K562 (cell line): ENCODE measurements around the gene TMEM144. TPM values are rescaled to one million over a fixed set of nuclear protein-coding genes. Genes with fewer than 3 reads are reported as not detected.

ENCODE experiments used
- ATAC-seq: fragments of 200-7000 bp; cut with Tn5 transposase; 3 replicates; pipeline ENCODE4 v1.9.1; 2020; ENCODE audit warnings: moderate library complexity
- BruUV-seq: library from RNA; stranded (reverse); fragments of 400-500 nt; replicated peaks from 2 replicates; lab custom pipeline; 2021; lab: Mats Ljungman, UMichigan
- CTCF ChIA-PET: fragments of 300-600 bp; formaldehyde crosslinking; extraction: SDS; loops from one replicate; lab custom pipeline; 2021; ENCODE audit warnings: low intra/inter-chr PET ratio; lab: Yijun Ruan, JAX
- POLR2A ChIA-PET: fragments of 300-600, 350-650 bp; sonication (Branson Sonifier 250); formaldehyde crosslinking; extraction: SDS; loops from one replicate; lab custom pipeline; 2021; ENCODE audit warnings: antibody characterized with exemption, inconsistent platforms; lab: Yijun Ruan, JAX
- DNase-seq, 4 experiments: peaks; one replicate each; pipeline versions ENCODE4 v3.0.0 to v3.0.0-alpha.2; 2011 to 2018; ENCODE audit warnings: low spot score in 3 of 4, mixed read lengths in 3 of 4; ENCODE audit errors: extremely low read depth in 1 of 4
- FAIRE-seq: peaks from 2 replicates; lab custom pipeline; 2011; peaks lifted over from hg19 to GRCh38; lab: Jason Lieb, UNC
- H2AFZ ChIP-seq: 2 replicates; pipeline ENCODE4 v1.6.0; 2011; ENCODE audit warnings: low read depth, low read length, control low read depth, inconsistent platforms
- H3K27ac ChIP-seq: fragments of 200-600 bp; 3 replicates; pipeline ENCODE4 v1.8.0; 2011; ENCODE audit warnings: low read depth, mild to moderate bottlenecking, control low read depth, inconsistent platforms, low read length, moderate library complexity, mixed read lengths; ENCODE audit errors: extremely low read depth
- H3K27me3 ChIP-seq, 2 experiments: fragments of 300-600 bp in 1 of 2; 2 replicates in 1 of 2; 3 replicates in 1 of 2; pipeline versions ENCODE4 v1.6.0 to v1.8.0; 2011; ENCODE audit warnings: inconsistent platforms in 2 of 2, low read length in 2 of 2, mild to moderate bottlenecking in 1 of 2, mixed read lengths in 1 of 2, moderate library complexity in 1 of 2; ENCODE audit not compliant: control insufficient read depth in 2 of 2, insufficient read depth in 2 of 2
- H3K36me3 ChIP-seq: fragments of 300-600 bp; 3 replicates; pipeline ENCODE4 v1.8.0; 2011; ENCODE audit warnings: mild to moderate bottlenecking, low read length, inconsistent platforms; ENCODE audit not compliant: control insufficient read depth, insufficient read depth
- H3K4me1 ChIP-seq, 2 experiments: fragments of 200-600 bp in 1 of 2; replicated peaks in 1 of 2; 2 replicates in 1 of 2; 3 replicates in 1 of 2; pipeline versions ENCODE4 v1.5.1 to v1.8.0; 2011; ENCODE audit warnings: inconsistent platforms in 2 of 2, low read length in 2 of 2, mild to moderate bottlenecking in 1 of 2, mixed read lengths in 1 of 2, moderate library complexity in 1 of 2; ENCODE audit not compliant: control insufficient read depth in 2 of 2, insufficient read depth in 2 of 2
- H3K4me2 ChIP-seq: 2 replicates; pipeline ENCODE4 v1.6.1; 2011; ENCODE audit warnings: low read length, control low read depth, inconsistent platforms, mixed read lengths; ENCODE audit not compliant: insufficient read depth
- H3K4me3 ChIP-seq: fragments of 200-600 bp; sonication (generic), shearing (Covaris generic); 2 replicates; pipeline ENCODE4 v1.5.1; 2016; ENCODE audit warnings: control low read depth, inconsistent platforms
- H3K79me2 ChIP-seq: fragments of 200-600 bp; 3 replicates; pipeline ENCODE4 v1.8.0; 2011; ENCODE audit warnings: low read length, inconsistent platforms; ENCODE audit not compliant: control insufficient read depth, insufficient read depth
- H3K9ac ChIP-seq, 2 experiments: 2 replicates each; pipeline versions ENCODE4 v1.6.0 to v1.6.1; 2011; ENCODE audit warnings: low read depth in 2 of 2, low read length in 2 of 2, control low read depth in 1 of 2, inconsistent platforms in 1 of 2, mild to moderate bottlenecking in 1 of 2, mixed read lengths in 1 of 2; ENCODE audit not compliant: insufficient read depth in 1 of 2
- H3K9me1 ChIP-seq: one replicate; pipeline ENCODE4 v1.6.0; 2011; ENCODE audit warnings: inconsistent platforms, mild to moderate bottlenecking, low read length, moderate library complexity; ENCODE audit not compliant: control insufficient read depth, insufficient read depth
- H3K9me3 ChIP-seq: replicated peaks from 2 replicates; pipeline ENCODE4 v1.5.1; 2011; ENCODE audit warnings: low read depth, low read length, inconsistent platforms; ENCODE audit not compliant: control insufficient read depth, insufficient read depth
- H4K20me1 ChIP-seq: replicated peaks from 2 replicates; pipeline ENCODE4 v1.6.1; 2011; ENCODE audit warnings: low read length, inconsistent platforms, mixed read lengths; ENCODE audit not compliant: control insufficient read depth, insufficient read depth
- ATF3 ChIP-seq, 2 experiments: fragments of 450-650 bp in 1 of 2; sonication (generic) in 1 of 2; formaldehyde crosslinking in 1 of 2; IDR thresholded peaks in 1 of 2; conservative IDR thresholded peaks in 1 of 2; 2 replicates each; pipeline versions ENCODE4 v1.6.1 to v1.8.1; 2016 to 2023; ENCODE audit warnings: mild to moderate bottlenecking in 2 of 2, moderate library complexity in 2 of 2, inconsistent platforms in 1 of 2, missing genetic modification reagents in 1 of 2
- CXXC5 ChIP-seq: fragments of 250-450 bp; sonication (Bioruptor Pico); IDR thresholded peaks from 2 replicates; pipeline ENCODE4 v1.8.0; 2022; ENCODE audit warnings: inconsistent platforms, mild to moderate bottlenecking, moderate library complexity
- DIDO1 ChIP-seq: fragments of 450-650 bp; IDR thresholded peaks from 2 replicates; pipeline ENCODE4 v1.6.1; 2016; ENCODE audit warnings: low read depth, missing biosample characterization, missing genetic modification characterization
- HDAC2 ChIP-seq: fragments of 450-650 bp; IDR thresholded peaks from 2 replicates; pipeline ENCODE4 v1.6.1; 2016; ENCODE audit warnings: mild to moderate bottlenecking
- KDM4B ChIP-seq, 2 experiments: fragments of 450-650 bp in 1 of 2; sonication (generic) in 1 of 2; IDR thresholded peaks; 2 replicates each; pipeline ENCODE4 v1.6.1; 2016 to 2017; ENCODE audit warnings: borderline replicate concordance in 2 of 2, antibody characterized with exemption in 1 of 2, low read depth in 1 of 2, mild to moderate bottlenecking in 1 of 2
- POU5F1 ChIP-seq: fragments of 150-350 bp; IDR thresholded peaks from 2 replicates; pipeline ENCODE4 v1.6.1; 2014; ENCODE audit warnings: borderline replicate concordance, low read length, low read depth, mild to moderate bottlenecking; ENCODE audit not compliant: partially characterized antibody
- PURB ChIP-seq: sonication (generic); formaldehyde crosslinking; IDR thresholded peaks from 2 replicates; pipeline ENCODE4 v1.9.0; 2021; ENCODE audit warnings: low read depth, mild to moderate bottlenecking, missing genetic modification reagents
- SFPQ ChIP-seq: fragments of 200-400 bp; formaldehyde crosslinking; IDR thresholded peaks from 2 replicates; pipeline ENCODE4 v1.6.1; 2017; ENCODE audit warnings: mild to moderate bottlenecking, low read depth, low read length, moderate library complexity
- SP2 ChIP-seq: IDR thresholded peaks from 2 replicates; pipeline ENCODE4 v1.6.1; 2011; ENCODE audit warnings: mild to moderate bottlenecking, low read depth, low read length, moderate library complexity; ENCODE audit not compliant: poor library complexity, severe bottlenecking; ENCODE audit errors: extremely low read depth
- SPI1 ChIP-seq: IDR thresholded peaks from 2 replicates; pipeline ENCODE4 v1.6.1; 2011; ENCODE audit warnings: low read depth, low read length, control low read depth, borderline replicate concordance
- WGBS: fragments of 100-300 bp; shearing (Covaris generic); methylation state at CpG from one replicate; pipeline ENCODE4 v1.1.6; 2016; ENCODE audit warnings: low coverage, mixed read lengths; ENCODE audit not compliant: insufficient coverage; ENCODE audit errors: missing lambda C conversion rate; 5-methylcytosine and 5-hydroxymethylcytosine counted together
- in situ Hi-C: fragments of 300-500 bp; cut with MboI; formaldehyde crosslinking; loops from 4 replicates; pipeline ENCODE4 v1.15.0; 2018; ENCODE audit warnings: inconsistent platforms, mixed read lengths
- intact Hi-C: fragments of 100-400 bp; cut with micrococcal nuclease; formaldehyde crosslinking; loops from 2 replicates; pipeline ENCODE4 v1.14.2; 2022
- polyA plus RNA-seq, 8 experiments: library from polyadenylated mRNA; depleted of rRNA in 4 of 8; stranded (reverse) in 5 of 8; unstranded in 3 of 8; fragments of >200 nt; fragmentation: Nextera tagmentation in 2 of 8; fragmentation: Illumina TruSeq in 1 of 8; extraction: Ambion mirVana in 2 of 8; extraction: Trizol in 1 of 8; gene quantifications; 2 replicates each; pipeline versions ENCODE4 v1.2.1 to v1.2.3, GENCODE V29; 2011 to 2014; ENCODE audit warnings: inconsistent platforms in 1 of 8, missing spikeins in 1 of 8
- total RNA-seq, 7 experiments: library from RNA; depleted of rRNA in 6 of 7; stranded (reverse); fragments of >200 nt in 6 of 7; fragmentation: Illumina TruSeq in 2 of 7; extraction: Trizol in 2 of 7; gene quantifications; 2 replicates each; pipeline versions ENCODE4 v1.2.1 to v1.2.3, GENCODE V29; 2011 to 2021; ENCODE audit warnings: low replicate concordance in 1 of 7
- TF ChIP-seq, protein P1 (sequence below): IDR thresholded peaks from 2 replicates; pipeline ENCODE4 v1.6.1; 2016; ENCODE audit warnings: missing genetic modification characterization, missing compliant biosample characterization

Gene TMEM144
- total and polyA plus RNA-seq, 9 of the 15 experiments (the other 6 are each of a cell fraction or from before 2014, with no cell fraction given): 4.0 to 12.0 (median 6.1) TPM

DNA sequence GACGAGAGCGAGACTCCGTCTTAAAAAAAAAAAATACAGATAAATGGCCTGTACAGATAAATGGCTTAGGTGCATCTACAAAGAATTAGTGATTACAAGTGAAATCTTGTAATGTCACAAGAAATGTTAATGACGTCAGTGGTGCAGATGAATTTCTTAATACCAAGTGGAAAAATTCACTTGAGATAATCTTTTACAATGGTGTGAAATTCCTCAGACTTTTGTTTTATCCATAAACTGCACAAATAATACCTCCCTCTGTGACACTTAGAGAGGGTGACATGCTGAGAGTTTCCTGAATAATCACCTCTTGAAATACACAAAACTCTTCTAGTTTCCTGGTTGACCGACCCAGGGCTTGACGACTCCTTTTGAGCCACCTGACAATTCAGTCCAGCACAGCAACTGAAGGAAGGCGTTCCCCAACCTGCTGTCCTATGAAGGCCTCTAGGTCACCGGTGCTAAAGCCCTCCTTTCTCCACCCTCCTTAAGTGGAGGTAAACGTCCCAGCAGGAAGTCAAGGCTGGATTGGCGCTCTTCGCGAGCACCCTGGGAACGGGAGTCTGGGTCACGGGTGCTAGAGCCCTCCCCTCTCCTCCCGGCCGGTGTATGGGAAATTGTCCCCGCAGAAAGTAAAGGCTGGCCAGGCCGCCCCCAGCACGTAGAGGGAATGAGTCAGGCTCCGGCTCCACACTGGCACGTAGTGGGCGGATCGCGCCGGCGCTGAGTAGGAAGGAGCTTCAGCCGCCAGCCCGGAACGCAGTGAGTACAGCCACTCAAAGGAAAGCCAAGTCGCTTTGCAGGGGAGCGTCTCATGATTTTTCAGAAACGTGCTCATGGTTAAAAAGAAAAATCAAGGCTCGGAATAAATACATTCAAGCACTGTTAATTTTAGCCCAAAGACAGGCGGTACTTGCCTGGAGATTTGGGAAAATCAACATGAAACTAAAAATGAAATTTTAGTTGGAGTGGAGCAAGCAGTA lies at the start of gene TMEM144 (continued):
- TF ChIP-seq POU5F1 (no peak), KDM4B (IDR thresholded peaks at IDR 0.05; ENCODE audit: borderline replicate concordance in 2 of 2, low read depth in 1 of 2) (no peak), SFPQ (no peak), SP2 (no peak)

DNA sequence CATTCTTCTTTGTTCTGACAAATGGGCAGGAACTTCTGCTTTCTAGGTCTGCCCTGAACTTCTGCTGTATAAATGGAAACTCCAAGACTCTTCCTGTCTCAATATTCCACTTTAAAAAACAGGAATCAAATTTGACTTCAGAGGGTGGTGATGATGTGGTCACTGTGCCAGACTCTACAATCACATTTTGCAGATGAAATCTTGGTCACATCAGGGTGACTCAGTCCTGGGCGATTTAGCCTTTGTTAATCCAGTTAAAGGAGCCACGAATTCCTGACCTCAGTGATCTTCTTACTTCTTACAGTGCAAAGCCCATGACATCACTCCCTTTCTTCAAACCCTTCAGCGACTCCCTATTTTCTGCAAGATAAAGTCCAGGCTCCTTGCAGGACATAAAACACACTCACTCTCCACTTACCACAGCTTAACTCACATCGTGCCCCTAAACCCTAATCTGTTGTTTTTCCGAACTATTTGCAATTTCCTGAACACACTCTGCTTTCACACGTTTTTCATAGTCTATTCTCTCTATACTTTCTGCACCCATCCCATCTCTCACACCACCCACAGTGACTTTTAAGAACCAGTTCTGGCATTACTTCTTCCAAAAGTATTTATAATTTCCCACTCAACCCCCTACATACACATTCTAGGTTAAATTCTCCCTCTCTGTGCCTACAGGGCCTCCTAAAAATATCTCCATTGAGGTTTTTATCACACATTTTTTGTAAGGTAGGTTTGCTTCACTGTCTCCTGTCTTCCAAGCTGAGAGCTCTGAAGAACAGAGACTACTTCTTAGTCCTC lies 48.5 kb upstream of the TMEM144 start:
- Histone ChIP-seq H3K9me1 (no peaks in the 10 kb centered on the region), H3K4me3 (no peak overlapping the region), H3K27me3 (no peaks in the 10 kb centered on the region), H3K79me2 (no peaks in the 10 kb centered on the region), H3K4me1 (no peaks in the 10 kb centered on the region), H4K20me1 (no peaks in the 10 kb centered on the region), H3K36me3 (no peaks in the 10 kb centered on the region), H2AFZ (no peak overlapping the region), H3K9me3 (no peaks in the 10 kb centered on the region), H3K9ac (no peak overlapping the region), H3K27ac (no peak overlapping the region), H3K4me2 (no peak overlapping the region)
- DNase-seq (no peak), ATAC-seq (no peak), FAIRE-seq (no peak)
- CTCF ChIA-PET: no interaction called here
- POLR2A ChIA-PET: no interaction called here
- TF ChIP-seq DIDO1 (tag): no peak
- TF ChIP-seq, protein P1, sequence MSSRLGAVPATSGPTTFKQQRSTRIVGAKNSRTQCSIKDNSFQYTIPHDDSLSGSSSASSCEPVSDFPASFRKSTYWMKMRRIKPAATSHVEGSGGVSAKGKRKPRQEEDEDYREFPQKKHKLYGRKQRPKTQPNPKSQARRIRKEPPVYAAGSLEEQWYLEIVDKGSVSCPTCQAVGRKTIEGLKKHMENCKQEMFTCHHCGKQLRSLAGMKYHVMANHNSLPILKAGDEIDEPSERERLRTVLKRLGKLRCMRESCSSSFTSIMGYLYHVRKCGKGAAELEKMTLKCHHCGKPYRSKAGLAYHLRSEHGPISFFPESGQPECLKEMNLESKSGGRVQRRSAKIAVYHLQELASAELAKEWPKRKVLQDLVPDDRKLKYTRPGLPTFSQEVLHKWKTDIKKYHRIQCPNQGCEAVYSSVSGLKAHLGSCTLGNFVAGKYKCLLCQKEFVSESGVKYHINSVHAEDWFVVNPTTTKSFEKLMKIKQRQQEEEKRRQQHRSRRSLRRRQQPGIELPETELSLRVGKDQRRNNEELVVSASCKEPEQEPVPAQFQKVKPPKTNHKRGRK (tag): no peak
- TF ChIP-seq SPI1: no peak
- TF ChIP-seq HDAC2: no peak
- TF ChIP-seq ATF3 (IDR thresholded peaks at IDR 0.05): peak; percentile 28; the same call in 1 of the 2 replicates
- no peak for TF ChIP-seq ATF3 (CRISPR knock-in tag; conservative IDR thresholded peaks at IDR 0.05)
- no peak for TF ChIP-seq CXXC5 (CRISPR knock-in tag)
- TF ChIP-seq PURB (CRISPR knock-in tag): no peak
- BruUV-seq: no TSS peak
- intact Hi-C loops: no loop called here
- in situ Hi-C loops: loop anchor here (10.0 kb wide), 1 partner anchor 177 kb away; no protein-coding TSS in a partner anchor
- WGBS: 1% methylated on average over 6 of the region's 6 CpGs
